Neural cell (in vitro differentiated cells): Measurements from ENCODE around the gene CDKN1B. TPM values are rescaled to one million over a fixed set of nuclear protein-coding genes. Genes with fewer than 3 reads are reported as not detected.
A peak's percentile ranks its signal among the peaks of the same experiment; 100 is the strongest.

Source experiments
- H2AFZ ChIP-seq: fragments of 200-600, 300-800 bp; sonication (generic), shearing (Covaris generic); 2 replicates; pipeline ENCODE4 v1.6.0; 2014; ENCODE audit warnings: low read depth, mild to moderate bottlenecking, antibody characterized with exemption, low read length, moderate library complexity
- H3F3A ChIP-seq: fragments of 200-600 bp; shearing (Covaris generic); 2 replicates; pipeline ENCODE4 v1.6.1; 2016; ENCODE audit warnings: mild to moderate bottlenecking, moderate library complexity, mixed read lengths, antibody characterized with exemption, low read length; ENCODE audit not compliant: insufficient read depth, poor library complexity, severe bottlenecking
- H3K27ac ChIP-seq: fragments of 200-600, 300-800 bp; sonication (generic), shearing (Covaris generic); 2 replicates; pipeline ENCODE4 v1.5.1; 2014; ENCODE audit warnings: mild to moderate bottlenecking, low read length, moderate library complexity
- H3K27me3 ChIP-seq: fragments of 300-800, 200-600 bp; sonication (generic), shearing (Covaris generic); 2 replicates; pipeline ENCODE4 v1.6.0; 2014; ENCODE audit warnings: mild to moderate bottlenecking, low read depth, low read length, moderate library complexity; ENCODE audit not compliant: insufficient read depth
- H3K36me3 ChIP-seq: fragments of 300-800, 200-600 bp; sonication (generic), shearing (Covaris generic); 2 replicates; pipeline ENCODE4 v1.5.1; 2014; ENCODE audit warnings: mild to moderate bottlenecking, antibody characterized with exemption, low read length, moderate library complexity; ENCODE audit not compliant: insufficient read depth
- H3K4me2 ChIP-seq: fragments of 300-800, 200-600 bp; sonication (generic), shearing (Covaris generic); 2 replicates; pipeline ENCODE4 v1.6.0; 2014; ENCODE audit warnings: mild to moderate bottlenecking, low read length
- H3K4me3 ChIP-seq: fragments of 300-800, 200-600 bp; sonication (generic), shearing (Covaris generic); 2 replicates; pipeline ENCODE4 v1.5.1; 2014; ENCODE audit warnings: mild to moderate bottlenecking, low read length, moderate library complexity
- H3K79me2 ChIP-seq: fragments of 200-600 bp; shearing (Covaris generic); replicated peaks from 2 replicates; pipeline ENCODE4 v1.6.0; 2014; ENCODE audit warnings: mild to moderate bottlenecking, low read length, moderate library complexity; ENCODE audit not compliant: insufficient read depth
- H3K9ac ChIP-seq: fragments of 300-800, 200-600 bp; sonication (generic), shearing (Covaris generic); 2 replicates; pipeline ENCODE4 v1.6.1; 2016; ENCODE audit warnings: mild to moderate bottlenecking, low read length, mixed read lengths
- H3K9me2 ChIP-seq: fragments of 200-600 bp; shearing (Covaris generic); 2 replicates; pipeline ENCODE4 v1.6.1; 2016; ENCODE audit warnings: mild to moderate bottlenecking, low read length, mixed read lengths; ENCODE audit not compliant: insufficient read depth
- H3K9me3 ChIP-seq: fragments of 200-600, 300-800 bp; sonication (generic), shearing (Covaris generic); 2 replicates; pipeline ENCODE4 v1.6.1; 2016; ENCODE audit warnings: mild to moderate bottlenecking, mixed run types, low read length, moderate library complexity, mixed read lengths
- H4K20me1 ChIP-seq: fragments of 200-600 bp; shearing (Covaris generic); 2 replicates; pipeline ENCODE4 v1.6.1; 2016; ENCODE audit warnings: mild to moderate bottlenecking, mixed run types; ENCODE audit not compliant: insufficient read depth
- EP300 ChIP-seq: fragments of 450-650 bp; conservative IDR thresholded peaks from 2 replicates; pipeline ENCODE4 v1.6.1; 2014; ENCODE audit warnings: antibody characterized with exemption, mild to moderate bottlenecking, moderate library complexity; ENCODE audit not compliant: poor library complexity, severe bottlenecking
- EZH2 ChIP-seq: fragments of 200-600, 300-800 bp; shearing (Covaris generic), sonication (generic); IDR thresholded peaks from 2 replicates; pipeline ENCODE4 v1.6.1; 2014; ENCODE audit warnings: antibody characterized with exemption, low read length, borderline replicate concordance, mild to moderate bottlenecking; ENCODE audit not compliant: insufficient read depth, poor library complexity, severe bottlenecking
- MXI1 ChIP-seq: fragments of 450-650 bp; conservative IDR thresholded peaks from 2 replicates; pipeline ENCODE4 v1.6.1; 2014; ENCODE audit warnings: antibody characterized with exemption, mild to moderate bottlenecking; ENCODE audit not compliant: poor library complexity, severe bottlenecking
- POLR2AphosphoS5 ChIP-seq: IDR thresholded peaks from 2 replicates; pipeline ENCODE4 v1.6.1; 2012
- RAD21 ChIP-seq: fragments of 450-650 bp; conservative IDR thresholded peaks from 2 replicates; pipeline ENCODE4 v1.6.1; 2014; ENCODE audit warnings: antibody characterized with exemption, mild to moderate bottlenecking, moderate library complexity
- SMC3 ChIP-seq: fragments of 450-650 bp; conservative IDR thresholded peaks from 2 replicates; pipeline ENCODE4 v1.6.1; 2014; ENCODE audit warnings: antibody characterized with exemption, mild to moderate bottlenecking, moderate library complexity; ENCODE audit not compliant: poor library complexity
- TAF1 ChIP-seq: IDR thresholded peaks from 2 replicates; pipeline ENCODE4 v1.6.1; 2012; ENCODE audit warnings: low read depth
- polyA plus RNA-seq: library from polyadenylated mRNA; depleted of rRNA; stranded (reverse); fragments of >200 nt; gene quantifications from 2 replicates; pipeline ENCODE4 v1.2.3, GENCODE V29; 2014
- TF ChIP-seq, protein P1 (sequence below): fragments of 450-650 bp; IDR thresholded peaks from 2 replicates; pipeline ENCODE4 v1.5.1; 2014; ENCODE audit warnings: antibody characterized with exemption, mild to moderate bottlenecking, moderate library complexity; ENCODE audit not compliant: poor library complexity, severe bottlenecking
- TF ChIP-seq, protein P2 (sequence below): IDR thresholded peaks from 2 replicates; pipeline ENCODE4 v1.6.1; 2012; ENCODE audit warnings: borderline replicate concordance

The CDKN1B gene
- polyA plus RNA-seq, 1 donor from 2014 or later = 107 TPM

DNA sequence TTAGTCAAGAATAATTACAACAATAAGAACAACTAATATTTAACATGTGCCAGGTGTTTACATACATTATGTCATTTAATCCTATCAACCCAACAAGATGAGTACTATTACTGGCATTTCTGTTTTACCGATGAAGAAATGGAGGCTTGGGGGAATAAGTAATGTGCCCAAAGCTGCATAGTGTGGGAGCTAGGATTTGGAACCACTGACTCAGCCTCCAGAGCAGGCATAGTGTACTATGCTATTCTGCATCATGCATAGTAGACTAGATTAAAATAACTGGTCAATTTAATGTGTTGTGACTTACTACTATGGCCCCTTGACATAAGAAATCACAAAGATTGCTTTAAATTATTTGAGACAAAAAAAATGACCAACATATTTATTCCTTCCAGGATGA lies 30.7 kb upstream of the CDKN1B start:
- Histone ChIP-seq H3K9ac (peak overlapping the region; percentile 99), H3K4me2 (peak overlapping the region; percentile 89), H3K27ac (peak overlapping the region; percentile 100), H4K20me1 (no peaks in the 10 kb centered on the region), H3K4me3 (peak overlapping the region; percentile 81), H3K9me2 (no peaks in the 10 kb centered on the region), H3K79me2 (peaks cover 27% of the 10 kb centered on the region), H3K36me3 (no peaks in the 10 kb centered on the region), H2AFZ (no peak overlapping the region), H3K9me3 (no peaks in the 10 kb centered on the region), H3F3A (peaks cover 11% of the 10 kb centered on the region), H3K27me3 (no peaks in the 10 kb centered on the region)
- no peak for TF ChIP-seq TAF1
- TF ChIP-seq MXI1 = no peak
- no peak for TF ChIP-seq EP300
- TF ChIP-seq, protein P1, sequence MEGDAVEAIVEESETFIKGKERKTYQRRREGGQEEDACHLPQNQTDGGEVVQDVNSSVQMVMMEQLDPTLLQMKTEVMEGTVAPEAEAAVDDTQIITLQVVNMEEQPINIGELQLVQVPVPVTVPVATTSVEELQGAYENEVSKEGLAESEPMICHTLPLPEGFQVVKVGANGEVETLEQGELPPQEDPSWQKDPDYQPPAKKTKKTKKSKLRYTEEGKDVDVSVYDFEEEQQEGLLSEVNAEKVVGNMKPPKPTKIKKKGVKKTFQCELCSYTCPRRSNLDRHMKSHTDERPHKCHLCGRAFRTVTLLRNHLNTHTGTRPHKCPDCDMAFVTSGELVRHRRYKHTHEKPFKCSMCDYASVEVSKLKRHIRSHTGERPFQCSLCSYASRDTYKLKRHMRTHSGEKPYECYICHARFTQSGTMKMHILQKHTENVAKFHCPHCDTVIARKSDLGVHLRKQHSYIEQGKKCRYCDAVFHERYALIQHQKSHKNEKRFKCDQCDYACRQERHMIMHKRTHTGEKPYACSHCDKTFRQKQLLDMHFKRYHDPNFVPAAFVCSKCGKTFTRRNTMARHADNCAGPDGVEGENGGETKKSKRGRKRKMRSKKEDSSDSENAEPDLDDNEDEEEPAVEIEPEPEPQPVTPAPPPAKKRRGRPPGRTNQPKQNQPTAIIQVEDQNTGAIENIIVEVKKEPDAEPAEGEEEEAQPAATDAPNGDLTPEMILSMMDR = no peak
- TF ChIP-seq, protein P2, sequence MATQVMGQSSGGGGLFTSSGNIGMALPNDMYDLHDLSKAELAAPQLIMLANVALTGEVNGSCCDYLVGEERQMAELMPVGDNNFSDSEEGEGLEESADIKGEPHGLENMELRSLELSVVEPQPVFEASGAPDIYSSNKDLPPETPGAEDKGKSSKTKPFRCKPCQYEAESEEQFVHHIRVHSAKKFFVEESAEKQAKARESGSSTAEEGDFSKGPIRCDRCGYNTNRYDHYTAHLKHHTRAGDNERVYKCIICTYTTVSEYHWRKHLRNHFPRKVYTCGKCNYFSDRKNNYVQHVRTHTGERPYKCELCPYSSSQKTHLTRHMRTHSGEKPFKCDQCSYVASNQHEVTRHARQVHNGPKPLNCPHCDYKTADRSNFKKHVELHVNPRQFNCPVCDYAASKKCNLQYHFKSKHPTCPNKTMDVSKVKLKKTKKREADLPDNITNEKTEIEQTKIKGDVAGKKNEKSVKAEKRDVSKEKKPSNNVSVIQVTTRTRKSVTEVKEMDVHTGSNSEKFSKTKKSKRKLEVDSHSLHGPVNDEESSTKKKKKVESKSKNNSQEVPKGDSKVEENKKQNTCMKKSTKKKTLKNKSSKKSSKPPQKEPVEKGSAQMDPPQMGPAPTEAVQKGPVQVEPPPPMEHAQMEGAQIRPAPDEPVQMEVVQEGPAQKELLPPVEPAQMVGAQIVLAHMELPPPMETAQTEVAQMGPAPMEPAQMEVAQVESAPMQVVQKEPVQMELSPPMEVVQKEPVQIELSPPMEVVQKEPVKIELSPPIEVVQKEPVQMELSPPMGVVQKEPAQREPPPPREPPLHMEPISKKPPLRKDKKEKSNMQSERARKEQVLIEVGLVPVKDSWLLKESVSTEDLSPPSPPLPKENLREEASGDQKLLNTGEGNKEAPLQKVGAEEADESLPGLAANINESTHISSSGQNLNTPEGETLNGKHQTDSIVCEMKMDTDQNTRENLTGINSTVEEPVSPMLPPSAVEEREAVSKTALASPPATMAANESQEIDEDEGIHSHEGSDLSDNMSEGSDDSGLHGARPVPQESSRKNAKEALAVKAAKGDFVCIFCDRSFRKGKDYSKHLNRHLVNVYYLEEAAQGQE = no peak
- no peak for TF ChIP-seq SMC3
- no peak for TF ChIP-seq RAD21
- no peak for TF ChIP-seq POLR2AphosphoS5
- TF ChIP-seq EZH2 = no peak

DNA sequence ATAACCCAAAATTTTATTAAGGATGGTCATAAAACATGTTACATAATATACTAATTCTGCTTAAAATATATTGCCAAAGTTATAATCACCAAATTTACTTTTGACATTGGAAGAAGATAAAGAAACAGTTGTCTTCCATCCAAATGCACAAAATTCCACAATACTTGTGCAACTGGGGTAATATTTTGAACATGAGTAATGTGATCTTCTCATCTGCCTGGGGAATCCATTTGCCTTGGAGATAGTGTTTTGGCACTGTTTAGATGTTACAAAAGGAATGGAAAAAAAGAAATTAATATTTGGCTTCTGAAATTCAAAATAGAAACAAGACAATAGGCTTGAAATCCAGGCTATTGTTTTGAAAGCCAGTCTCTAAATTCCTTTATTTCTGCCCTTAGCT lies 30.2 kb upstream of the CDKN1B start:
- TF ChIP-seq MXI1 = no peak
- TF ChIP-seq, protein P1 = no peak
- no peak for TF ChIP-seq RAD21
- TF ChIP-seq, protein P2 = no peak
- no peak for TF ChIP-seq TAF1
- no peak for TF ChIP-seq SMC3
- no peak for TF ChIP-seq POLR2AphosphoS5
- no peak for TF ChIP-seq EP300
- TF ChIP-seq EZH2 = no peak
- no peaks in the 10 kb centered on the region for H3K9me2 ChIP-seq
- H3K79me2 ChIP-seq = peaks cover 22% of the 10 kb centered on the region
- no peaks in the 10 kb centered on the region for H3K9me3 ChIP-seq
- no peaks in the 10 kb centered on the region for H3K27me3 ChIP-seq
- peak overlapping the region; percentile 100 for H3K27ac ChIP-seq
- H3K36me3 ChIP-seq = no peaks in the 10 kb centered on the region
- no peaks in the 10 kb centered on the region for H4K20me1 ChIP-seq
- no peak overlapping the region for H3K4me2 ChIP-seq
- no peak overlapping the region for H3K9ac ChIP-seq
- H3F3A ChIP-seq = peaks cover 11% of the 10 kb centered on the region
- no peak overlapping the region for H3K4me3 ChIP-seq
- H2AFZ ChIP-seq = no peak overlapping the region
